Calu3 (cell line): ENCODE measurements around the gene AIF1. TPM values are rescaled to one million over a fixed set of nuclear protein-coding genes. Genes with fewer than 3 reads are reported as not detected.

Experiments used
- BruUV-seq: library from RNA; stranded (reverse); fragments of 400-500 nt; replicated peaks from 2 replicates; lab custom pipeline; 2021; lab: Mats Ljungman, UMichigan
- CTCF ChIA-PET: fragments of 300-600 bp; sonication (Branson Sonifier 250); formaldehyde crosslinking; loops from one replicate; lab custom pipeline; 2022; ENCODE audit warnings: antibody characterized with exemption; lab: Charles Lee
- DNase-seq: peaks from one replicate; pipeline ENCODE4 v3.0.0; 2022
- H3K27ac Mint-ChIP-seq: one replicate; pipeline ENCODE4 v1.8.0; 2022; ENCODE audit warnings: mixed read lengths; ENCODE audit not compliant: unreplicated experiment
- H3K27me3 Mint-ChIP-seq: one replicate; pipeline ENCODE4 v1.8.0; 2022; ENCODE audit warnings: mixed read lengths; ENCODE audit not compliant: unreplicated experiment
- H3K36me3 Mint-ChIP-seq: one replicate; pipeline ENCODE4 v1.8.0; 2022; ENCODE audit warnings: mild to moderate bottlenecking, moderate library complexity, mixed read lengths; ENCODE audit not compliant: insufficient read depth, unreplicated experiment
- H3K4me1 Mint-ChIP-seq: one replicate; pipeline ENCODE4 v1.8.0; 2022; ENCODE audit warnings: mild to moderate bottlenecking, low read depth, mixed read lengths; ENCODE audit not compliant: unreplicated experiment
- H3K4me3 Mint-ChIP-seq: one replicate; pipeline ENCODE4 v1.8.0; 2022; ENCODE audit warnings: mild to moderate bottlenecking, low read depth, moderate library complexity, mixed read lengths; ENCODE audit not compliant: unreplicated experiment
- H3K9me3 Mint-ChIP-seq: one replicate; pipeline ENCODE4 v1.8.0; 2022; ENCODE audit warnings: low read depth, mixed read lengths; ENCODE audit not compliant: unreplicated experiment
- CTCF ChIP-seq: fragments of 200-600 bp; IDR thresholded peaks from one replicate; pipeline ENCODE4 v1.8.0; 2022; ENCODE audit warnings: antibody characterized with exemption; ENCODE audit not compliant: unreplicated experiment
- intact Hi-C: fragments of 100-400 bp; cut with micrococcal nuclease; formaldehyde crosslinking; loops from one replicate; pipeline ENCODE4 v1.10.0; 2022; ENCODE audit not compliant: unreplicated experiment
- total RNA-seq: library from RNA; stranded (reverse); gene quantifications from 2 replicates; pipeline ENCODE4 v1.2.3, GENCODE V29; 2022

The AIF1 gene
- total RNA-seq, 1 experiment from 2014 or later: not detected

- peak overlapping the region; percentile 23 for H3K27ac Mint-ChIP-seq
- TF ChIP-seq CTCF: no peak
- no peaks in the 10 kb centered on the region for H3K27me3 Mint-ChIP-seq
- peaks cover 100% of the 10 kb centered on the region for H3K36me3 Mint-ChIP-seq
- no peaks in the 10 kb centered on the region for H3K9me3 Mint-ChIP-seq
- CTCF ChIA-PET: no interaction called here
- intact Hi-C loops: no loop called here
- DNase-seq: no peak
- BruUV-seq: no TSS peak
- peaks cover 8% of the 10 kb centered on the region for H3K4me1 Mint-ChIP-seq
- no peak overlapping the region for H3K4me3 Mint-ChIP-seq
Measured at GRCh38 chr6:31630177-31630934, 15.3 kb downstream of the AIF1 start.

- no peak overlapping the region for H3K4me3 Mint-ChIP-seq
- intact Hi-C loops: no loop called here
- H3K4me1 Mint-ChIP-seq: peaks cover 8% of the 10 kb centered on the region
- H3K36me3 Mint-ChIP-seq: peaks cover 100% of the 10 kb centered on the region
- CTCF ChIA-PET: no interaction called here
- H3K9me3 Mint-ChIP-seq: no peaks in the 10 kb centered on the region
- H3K27ac Mint-ChIP-seq: peak overlapping the region; percentile 23
- TF ChIP-seq CTCF: no peak
- DNase-seq: no peak
- no peaks in the 10 kb centered on the region for H3K27me3 Mint-ChIP-seq
- TSS peak; percentile 14 for BruUV-seq
Measured at GRCh38 chr6:31631209-31631608, 16.2 kb downstream of the AIF1 start.

GRCh38 chr6:31631681-31632278 is 16.7 kb downstream of the AIF1 start:
- Mint-ChIP-seq H3K4me3 (no peak overlapping the region), H3K4me1 (peaks cover 8% of the 10 kb centered on the region), H3K9me3 (no peaks in the 10 kb centered on the region), H3K27ac (peak overlapping the region; percentile 45), H3K27me3 (no peaks in the 10 kb centered on the region), H3K36me3 (peaks cover 100% of the 10 kb centered on the region)
- BruUV-seq: no TSS peak
- CTCF ChIA-PET: no interaction called here
- TF ChIP-seq CTCF: no peak
- DNase-seq: no peak
- intact Hi-C loops: no loop called here

GRCh38 chr6:31632279-31632946 is 17.4 kb downstream of the AIF1 start:
- H3K27ac Mint-ChIP-seq: peak overlapping the region; percentile 45
- H3K27me3 Mint-ChIP-seq: no peaks in the 10 kb centered on the region
- no peak overlapping the region for H3K4me3 Mint-ChIP-seq
- H3K9me3 Mint-ChIP-seq: no peaks in the 10 kb centered on the region
- H3K4me1 Mint-ChIP-seq: peaks cover 6% of the 10 kb centered on the region
- peaks cover 100% of the 10 kb centered on the region for H3K36me3 Mint-ChIP-seq
- intact Hi-C loops: no loop called here
- DNase-seq: no peak
- no peak for TF ChIP-seq CTCF
- CTCF ChIA-PET: no interaction called here
- no TSS peak for BruUV-seq
